ENCODE measurements around the gene NACA.

The NACA gene

DNA sequence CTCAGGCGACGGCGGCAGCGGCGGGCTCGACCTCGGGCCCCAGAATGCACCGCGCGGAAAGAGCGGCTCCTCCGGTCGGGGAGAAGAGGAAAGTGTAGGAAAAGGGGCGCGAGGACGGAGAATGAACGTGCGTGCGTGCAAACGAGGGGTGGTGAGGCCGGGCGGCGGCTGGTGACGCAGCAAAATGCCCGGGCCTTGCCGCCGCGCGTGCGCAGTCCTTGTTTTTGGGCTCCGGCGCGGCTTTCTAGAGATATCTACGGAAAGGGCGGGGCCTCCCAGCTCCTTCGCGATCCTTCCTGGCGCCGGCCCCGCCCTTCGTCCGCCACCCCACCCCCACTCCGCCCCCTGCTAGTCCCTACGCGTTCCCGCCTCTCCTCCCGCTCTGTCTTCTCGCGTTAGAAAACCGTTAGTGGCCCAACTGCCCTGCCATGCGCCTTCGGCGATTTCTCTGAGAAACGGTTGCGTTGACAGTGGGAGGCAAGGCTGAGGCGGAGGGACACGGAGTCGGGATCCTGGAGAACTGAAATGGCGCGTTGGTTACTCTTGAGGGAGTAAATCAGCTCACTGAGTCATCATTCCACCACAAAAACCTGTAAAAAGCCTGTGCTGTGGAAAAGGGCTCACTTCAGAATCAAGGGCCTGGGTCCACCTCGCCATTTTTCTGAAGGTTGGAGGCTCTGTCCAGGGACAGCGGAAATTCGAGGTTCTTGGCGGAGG, 36.8 kb downstream of the NACA start, which contains the start of gene PTGES3:
Gene PTGES3 (minus strand): TSS at position 156 of the 717 bp plus-strand sequence. CDS start 285 bp downstream, outside the sequence.
- H3K4me2 ChIP-seq (ENCODE audit: low read length) = peak within 1 kb of the TSS; percentile 81
- no peaks in the 10 kb centered on the region for H3K27me3 ChIP-seq (ENCODE audit: low read depth, low read length)
- H3K27ac ChIP-seq (ENCODE audit: low read length) = peak within 1 kb of the TSS; percentile 98
- H3K4me1 ChIP-seq (ENCODE audit: low read length) = peaks cover 7% of the 10 kb centered on the region
- H2AFZ ChIP-seq (ENCODE audit: low read depth, low read length) = peak within 1 kb of the TSS; percentile 72; the same call in 1 of the 2 replicates
- peak within 1 kb of the TSS; percentile 93 for H3K4me3 ChIP-seq (ENCODE audit: low read length)
- H4K20me1 ChIP-seq (ENCODE audit: insufficient read depth, low read length) = peaks cover 21% of the 10 kb centered on the region
- TF ChIP-seq EZH2phosphoT487 (IDR thresholded peaks at IDR 0.05; ENCODE audit: low read depth) = no peak
- TF ChIP-seq, protein P1, sequence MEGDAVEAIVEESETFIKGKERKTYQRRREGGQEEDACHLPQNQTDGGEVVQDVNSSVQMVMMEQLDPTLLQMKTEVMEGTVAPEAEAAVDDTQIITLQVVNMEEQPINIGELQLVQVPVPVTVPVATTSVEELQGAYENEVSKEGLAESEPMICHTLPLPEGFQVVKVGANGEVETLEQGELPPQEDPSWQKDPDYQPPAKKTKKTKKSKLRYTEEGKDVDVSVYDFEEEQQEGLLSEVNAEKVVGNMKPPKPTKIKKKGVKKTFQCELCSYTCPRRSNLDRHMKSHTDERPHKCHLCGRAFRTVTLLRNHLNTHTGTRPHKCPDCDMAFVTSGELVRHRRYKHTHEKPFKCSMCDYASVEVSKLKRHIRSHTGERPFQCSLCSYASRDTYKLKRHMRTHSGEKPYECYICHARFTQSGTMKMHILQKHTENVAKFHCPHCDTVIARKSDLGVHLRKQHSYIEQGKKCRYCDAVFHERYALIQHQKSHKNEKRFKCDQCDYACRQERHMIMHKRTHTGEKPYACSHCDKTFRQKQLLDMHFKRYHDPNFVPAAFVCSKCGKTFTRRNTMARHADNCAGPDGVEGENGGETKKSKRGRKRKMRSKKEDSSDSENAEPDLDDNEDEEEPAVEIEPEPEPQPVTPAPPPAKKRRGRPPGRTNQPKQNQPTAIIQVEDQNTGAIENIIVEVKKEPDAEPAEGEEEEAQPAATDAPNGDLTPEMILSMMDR (IDR thresholded peaks at IDR 0.05; ENCODE audit: low read depth, low read length) = no peak
- H3K9ac ChIP-seq (ENCODE audit: low read length) = peak within 1 kb of the TSS; percentile 98
- H3K79me2 ChIP-seq (ENCODE audit: low read length) = peaks cover 57% of the 10 kb centered on the region
- H3K9me3 ChIP-seq (ENCODE audit: insufficient read depth, low read length) = no peaks in the 10 kb centered on the region
- H3K36me3 ChIP-seq (replicated peaks; ENCODE audit: low read depth, low read length) = peaks cover 18% of the 10 kb centered on the region

- H2AFZ ChIP-seq (ENCODE audit: low read depth, low read length) = no peak overlapping the region
- peaks cover 14% of the 10 kb centered on the region for H3K4me1 ChIP-seq (ENCODE audit: low read length)
- TF ChIP-seq, protein P1 (IDR thresholded peaks at IDR 0.05; ENCODE audit: low read depth, low read length) = no peak
- no peak for TF ChIP-seq EZH2phosphoT487 (IDR thresholded peaks at IDR 0.05; ENCODE audit: low read depth)
Observed at GRCh38 chr12:56687223-56688128, 37.6 kb downstream of the NACA start.

DNA sequence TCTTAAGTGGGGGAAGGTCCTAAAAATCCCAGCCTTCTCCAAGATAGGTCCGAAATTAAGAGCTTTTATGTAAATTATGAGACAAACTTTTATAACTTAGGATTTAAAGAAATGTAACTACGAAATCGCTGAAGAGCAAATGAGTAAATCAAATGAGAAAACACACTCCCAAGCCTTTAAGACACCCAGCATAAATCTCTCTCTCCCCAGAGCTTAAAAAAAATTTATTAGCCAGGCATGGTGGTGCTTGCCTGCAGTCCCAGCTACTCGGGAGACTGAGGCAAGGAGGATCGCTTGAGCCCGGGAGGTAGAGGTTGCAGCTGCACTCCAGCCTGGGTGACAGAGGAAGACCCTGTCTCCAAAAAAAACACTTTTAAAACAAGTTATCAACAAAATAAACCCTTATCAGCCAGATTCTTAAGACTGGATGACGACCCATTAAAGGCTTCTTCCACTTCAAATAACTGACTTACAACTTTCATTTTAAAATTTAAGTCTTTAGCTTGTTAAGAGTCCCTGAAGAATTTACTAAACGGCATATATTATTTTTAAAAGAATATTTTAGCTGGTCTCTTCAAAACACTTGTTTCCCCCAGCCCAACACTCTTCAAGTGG, 40.2 kb downstream of the NACA start:
- Histone ChIP-seq H2AFZ (ENCODE audit: low read depth, low read length) (no peak overlapping the region), H3K4me2 (ENCODE audit: low read length) (peak overlapping the region; percentile 81), H3K4me3 (ENCODE audit: low read length) (peak overlapping the region; percentile 93), H3K9me3 (ENCODE audit: insufficient read depth, low read length) (no peaks in the 10 kb centered on the region), H3K36me3 (replicated peaks; ENCODE audit: low read depth, low read length) (peaks cover 44% of the 10 kb centered on the region), H3K79me2 (ENCODE audit: low read length) (peaks cover 89% of the 10 kb centered on the region), H3K9ac (ENCODE audit: low read length) (peak overlapping the region; percentile 42), H4K20me1 (ENCODE audit: insufficient read depth, low read length) (peaks cover 53% of the 10 kb centered on the region), H3K27me3 (ENCODE audit: low read depth, low read length) (no peaks in the 10 kb centered on the region), H3K4me1 (ENCODE audit: low read length) (peaks cover 28% of the 10 kb centered on the region), H3K27ac (ENCODE audit: low read length) (peak overlapping the region; percentile 98)
- TF ChIP-seq EZH2phosphoT487 (IDR thresholded peaks at IDR 0.05; ENCODE audit: low read depth) = no peak

More at GRCh38 chr12:56687223-56688128, 37.6 kb downstream of the NACA start:
- peak overlapping the region; percentile 93 for H3K4me3 ChIP-seq (ENCODE audit: low read length)
- H3K36me3 ChIP-seq (replicated peaks; ENCODE audit: low read depth, low read length) = peaks cover 25% of the 10 kb centered on the region
- H3K79me2 ChIP-seq (ENCODE audit: low read length) = peaks cover 65% of the 10 kb centered on the region
- H3K9me3 ChIP-seq (ENCODE audit: insufficient read depth, low read length) = no peaks in the 10 kb centered on the region
- H3K9ac ChIP-seq (ENCODE audit: low read length) = peak overlapping the region; percentile 98
- H3K27me3 ChIP-seq (ENCODE audit: low read depth, low read length) = no peaks in the 10 kb centered on the region
- peak overlapping the region; percentile 81 for H3K4me2 ChIP-seq (ENCODE audit: low read length)
- peak overlapping the region; percentile 98 for H3K27ac ChIP-seq (ENCODE audit: low read length)
- peaks cover 29% of the 10 kb centered on the region for H4K20me1 ChIP-seq (ENCODE audit: insufficient read depth, low read length)

DNA sequence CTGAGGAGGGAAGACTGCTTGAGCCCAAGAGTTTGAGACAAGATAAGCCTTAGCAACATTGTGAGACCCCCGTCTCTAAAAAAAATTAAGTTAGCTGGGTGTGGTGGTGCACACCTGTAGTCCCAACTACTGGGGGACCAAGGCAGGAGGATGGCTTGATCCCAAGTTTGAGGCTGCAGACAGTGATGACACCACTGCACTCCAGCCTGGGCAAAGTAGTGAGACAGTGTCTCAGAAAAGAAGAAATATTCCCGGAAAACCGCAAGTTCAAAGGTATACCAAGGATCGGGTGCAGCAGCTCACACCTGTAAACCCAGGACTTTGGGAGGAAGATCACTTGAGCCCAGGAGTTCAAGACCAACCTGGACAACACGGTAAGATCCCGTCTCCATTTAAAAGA, 42.8 kb downstream of the NACA start:
- H2AFZ ChIP-seq (ENCODE audit: low read depth, low read length) = no peak overlapping the region
- no peak overlapping the region for H3K4me3 ChIP-seq (ENCODE audit: low read length)
- H3K9me3 ChIP-seq (ENCODE audit: insufficient read depth, low read length) = no peaks in the 10 kb centered on the region
- peaks cover 54% of the 10 kb centered on the region for H3K36me3 ChIP-seq (replicated peaks; ENCODE audit: low read depth, low read length)
- no peaks in the 10 kb centered on the region for H3K27me3 ChIP-seq (ENCODE audit: low read depth, low read length)
- H3K27ac ChIP-seq (ENCODE audit: low read length) = no peak overlapping the region
- no peak overlapping the region for H3K4me2 ChIP-seq (ENCODE audit: low read length)
- no peak overlapping the region for H3K9ac ChIP-seq (ENCODE audit: low read length)
- peaks cover 53% of the 10 kb centered on the region for H3K4me1 ChIP-seq (ENCODE audit: low read length)
- H4K20me1 ChIP-seq (ENCODE audit: insufficient read depth, low read length) = peaks cover 78% of the 10 kb centered on the region
- H3K79me2 ChIP-seq (ENCODE audit: low read length) = peaks cover 100% of the 10 kb centered on the region
- TF ChIP-seq, protein P1 (IDR thresholded peaks at IDR 0.05; ENCODE audit: low read depth, low read length) = no peak
- no peak for TF ChIP-seq EZH2phosphoT487 (IDR thresholded peaks at IDR 0.05; ENCODE audit: low read depth)

Data from OCI-LY3 (cell line).